GM21737 (cell line): ENCODE measurements around the gene MRTFA.

ENCODE experiments used
- ATAC-seq: cut with Tn5 transposase; IDR thresholded peaks from one replicate; pipeline ENCODE4 v1.9.1; 2021; ENCODE audit warnings: mild to moderate bottlenecking, moderate library complexity; ENCODE audit not compliant: unreplicated experiment

MRTFA gene

GRCh38 chr22:40415531-40416266 is 220.8 kb downstream of the MRTFA start:
- no peak for ATAC-seq

- ATAC-seq = no peak
Observed at GRCh38 chr22:40414838-40415505, 221.5 kb downstream of the MRTFA start.

- ATAC-seq = no peak
Observed at GRCh38 chr22:40414311-40414710, 222.2 kb downstream of the MRTFA start.

GRCh38 chr22:40413873-40414272 is 222.6 kb downstream of the MRTFA start:
- no peak for ATAC-seq

GRCh38 chr22:40412441-40412840 is 224.1 kb downstream of the MRTFA start:
- ATAC-seq = no peak

- no peak for ATAC-seq
Observed at GRCh38 chr22:40411506-40411861, 225.0 kb downstream of the MRTFA start.

- no peak for ATAC-seq
Observed at GRCh38 chr22:40410731-40411505, 225.6 kb downstream of the MRTFA start.

- no peak for ATAC-seq
Observed at GRCh38 chr22:40410272-40410671, 226.2 kb downstream of the MRTFA start.

GRCh38 chr22:40409613-40410113 is 226.9 kb downstream of the MRTFA start:
- no peak for ATAC-seq

- ATAC-seq = no peak
Observed at GRCh38 chr22:40408718-40409612, 227.6 kb downstream of the MRTFA start.

- ATAC-seq = no peak
Observed at GRCh38 chr22:40407831-40408717, 228.4 kb downstream of the MRTFA start.

GRCh38 chr22:40407021-40407761 is 229.3 kb downstream of the MRTFA start:
- ATAC-seq = no peak

GRCh38 chr22:40406063-40406890 is 230.2 kb downstream of the MRTFA start:
- ATAC-seq = no peak

- ATAC-seq = no peak
Observed at GRCh38 chr22:40405178-40406062, 231.1 kb downstream of the MRTFA start.

GRCh38 chr22:40404251-40405177 is 232.0 kb downstream of the MRTFA start:
- ATAC-seq = no peak

- ATAC-seq = no peak
Observed at GRCh38 chr22:40403651-40404050, 232.9 kb downstream of the MRTFA start.
